HT-29 (cell line): ENCODE measurements around the gene MRPL27. TPM values are rescaled to one million over a fixed set of nuclear protein-coding genes. Genes with fewer than 3 reads are reported as not detected.
"Not testable (repeated sequence)": the region's sequence is repeated elsewhere in the genome, so short reads cannot be mapped to it uniquely, and the experiment has no call there.

Experiments
- DNase-seq: peaks from one replicate; pipeline ENCODE4 v3.0.0-alpha.2; 2015; ENCODE audit warnings: low spot score
- total RNA-seq: library from RNA; depleted of rRNA; stranded (reverse); fragments of >200 nt; shearing (Covaris generic); gene quantifications from 2 replicates; pipeline ENCODE4 v1.2.3, GENCODE V29; 2014; rRNA removed

MRPL27 gene
- total RNA-seq = 71.2 and 120 TPM in 2 replicates

GRCh38 chr17:50372758-50373556, at the start of gene MRPL27, which contains the start of gene EME1:
MRPL27 (minus strand) TSS chr17:50373184; CDS start chr17:50373170, 14 bp downstream.
EME1 (plus strand) TSS chr17:50373229; CDS start chr17:50375209, 1,980 bp downstream.
- DNase-seq = peak; percentile 93

- DNase-seq = no peak
These were observed 49.8 kb upstream of the MRPL27 start for GRCh38 chr17:50422738-50423137.

GRCh38 chr17:50421308-50422051, 48.5 kb upstream of the MRPL27 start:
- no peak for DNase-seq

GRCh38 chr17:50420419-50421112, 47.6 kb upstream of the MRPL27 start:
- DNase-seq = no peak

- not testable (repeated sequence) for DNase-seq
These were observed 46.6 kb upstream of the MRPL27 start for GRCh38 chr17:50419577-50419976.

GRCh38 chr17:50414808-50415207, 41.8 kb upstream of the MRPL27 start:
- no peak for DNase-seq

- no peak for DNase-seq
These were observed 39.3 kb upstream of the MRPL27 start for GRCh38 chr17:50412188-50412732.

- DNase-seq = no peak
These were observed 34.9 kb upstream of the MRPL27 start for GRCh38 chr17:50407921-50408320.

GRCh38 chr17:50406578-50406977, 33.6 kb upstream of the MRPL27 start:
- DNase-seq = no peak

- not testable (repeated sequence) for DNase-seq
These were observed 32.4 kb upstream of the MRPL27 start for GRCh38 chr17:50405351-50405750.

GRCh38 chr17:50399591-50399990, 26.6 kb upstream of the MRPL27 start:
- DNase-seq = not testable (repeated sequence)

GRCh38 chr17:50398672-50399071, 25.7 kb upstream of the MRPL27 start:
- not testable (repeated sequence) for DNase-seq

GRCh38 chr17:50397919-50398285, 24.9 kb upstream of the MRPL27 start:
- DNase-seq = no peak

GRCh38 chr17:50397111-50397918, 24.3 kb upstream of the MRPL27 start, which contains the start of gene LRRC59:
LRRC59 (minus strand) TSS chr17:50397523; CDS start chr17:50397317, 206 bp downstream.
- DNase-seq = peak; percentile 84

- peak; percentile 68 for DNase-seq
These were observed 23.5 kb upstream of the MRPL27 start for GRCh38 chr17:50396261-50397110.

GRCh38 chr17:50394711-50395110, 21.7 kb upstream of the MRPL27 start:
- no peak for DNase-seq

- no peak for DNase-seq
These were observed 20.7 kb upstream of the MRPL27 start for GRCh38 chr17:50393700-50394099.

GRCh38 chr17:50392621-50393020, 19.6 kb upstream of the MRPL27 start:
- DNase-seq = no peak

GRCh38 chr17:50389534-50389933, 16.6 kb upstream of the MRPL27 start:
- DNase-seq = no peak

- no peak for DNase-seq
These were observed 15.7 kb upstream of the MRPL27 start for GRCh38 chr17:50388728-50389127.
